ENCODE data around the gene HSPA9. TPM values are rescaled to one million over a fixed set of nuclear protein-coding genes. Genes with fewer than 3 reads are reported as not detected.

Gene HSPA9
- total and polyA plus RNA-seq, 2 donors (not counting 1 experiment from before 2014, with no cell fraction given), result 66.5 to 139 TPM

DNA sequence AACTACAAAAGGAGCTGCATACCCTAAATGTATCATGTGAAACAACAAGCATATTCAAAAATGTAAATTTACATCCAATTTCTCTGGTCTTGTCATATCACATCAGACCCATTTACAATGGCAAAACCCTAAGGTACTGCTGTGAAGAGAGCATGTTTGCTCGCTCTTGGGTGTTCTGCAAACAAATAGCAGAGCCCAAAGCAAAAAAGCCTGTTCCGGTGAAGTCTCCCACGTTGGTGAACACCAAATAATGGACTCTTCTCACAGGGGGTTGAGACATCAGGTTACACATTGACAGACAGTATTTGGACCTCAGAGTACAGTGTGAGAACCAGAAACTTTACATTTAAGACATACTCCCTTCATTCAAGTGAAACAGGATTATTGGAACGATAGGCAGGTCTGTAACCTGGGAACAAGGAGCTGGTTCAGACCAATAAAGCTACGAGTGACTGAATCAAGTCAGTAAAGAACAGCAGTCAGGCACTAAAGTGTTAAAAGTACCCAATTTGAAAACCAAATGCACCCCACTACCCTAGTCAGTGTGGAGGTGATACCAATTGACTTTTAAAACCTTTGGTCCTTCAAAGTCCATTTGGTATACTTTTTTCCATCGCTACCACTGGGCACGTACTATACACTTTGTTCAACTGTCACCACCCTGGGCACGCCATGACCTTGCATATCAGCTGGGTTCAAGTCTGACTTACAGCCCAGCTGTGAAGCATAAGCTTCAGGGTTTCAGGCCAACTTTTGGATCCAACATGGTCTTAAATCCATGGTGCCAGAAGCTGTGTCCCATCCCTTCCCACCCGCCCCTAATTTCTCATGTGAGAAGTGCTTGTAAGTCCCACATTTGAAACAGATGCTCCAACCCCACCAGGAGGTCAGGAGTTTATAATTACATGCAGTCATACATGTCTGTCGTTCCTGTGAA, 68.6 kb downstream of the HSPA9 start:
- Histone ChIP-seq H3K9me3 (ENCODE audit: control extremely low read depth in 1 of 3, control insufficient read depth in 2 of 3, insufficient read depth in 1 of 3, low read length in 2 of 3) (no peaks in the 10 kb centered on the region), H2AFZ (ENCODE audit: insufficient read depth, low read depth, low read length, poor library complexity, severe bottlenecking) (no peak overlapping the region), H3K79me2 (ENCODE audit: control insufficient read depth, insufficient read depth, low read length) (no peaks in the 10 kb centered on the region), H3K4me3 (ENCODE audit: control extremely low read depth in 1 of 5, extremely low read depth in 1 of 5, insufficient read depth in 1 of 5, low read depth in 2 of 5, low read length in 4 of 5) (no peak overlapping the region), H4K20me1 (ENCODE audit: control insufficient read depth, insufficient read depth, low read length, poor library complexity, severe bottlenecking) (no peaks in the 10 kb centered on the region), H3K36me3 (replicated peaks in 1 of 2; ENCODE audit: control extremely low read depth in 1 of 2, control insufficient read depth in 1 of 2, extremely low read depth in 1 of 2, insufficient read depth in 2 of 2, low read length in 1 of 2) (peaks cover 13 to 38% of the 10 kb centered on the region in 2 experiments), H3K4me1 (ENCODE audit: control insufficient read depth in 2 of 2, insufficient read depth in 2 of 2, low read length in 2 of 2) (no peaks in the 10 kb centered on the region), H3K9ac (ENCODE audit: low read length) (no peak overlapping the region), H3K4me2 (replicated peaks; ENCODE audit: low read depth, low read length, poor library complexity, severe bottlenecking) (no peak overlapping the region), H3K27me3 (replicated peaks in 1 of 4; ENCODE audit: control extremely low read depth in 1 of 4, control insufficient read depth in 3 of 4, insufficient read depth in 4 of 4, low read length in 3 of 4) (no peaks in the 10 kb centered on the region), H3K27ac (ENCODE audit: low read length in 2 of 2) (no peak overlapping the region)
- WGBS (ENCODE audit: insufficient coverage), result 94% methylated on average over 7 of the region's 10 CpGs
- intact Hi-C loops (cut with micrococcal nuclease), result no loop called here
- Mint-ChIP-seq H3K4me1 (no peaks in the 10 kb centered on the region), H3K9me3 (ENCODE audit: insufficient read depth) (no peaks in the 10 kb centered on the region), H3K27ac (no peak overlapping the region), H3K27me3 (no peaks in the 10 kb centered on the region), H3K4me3 (no peak overlapping the region)
- no peak for ATAC-seq (ENCODE audit: low read depth)
- DNase-seq, result no peak
- ChIA-PET CTCF (interaction anchor here (1.8 to 2.0 kb wide), 2 partner anchors 54 to 57 kb away, joined by 6 to 8 read pairs; no protein-coding TSS in a partner anchor), POLR2A (no interaction called here)
- TF ChIP-seq, protein P1, sequence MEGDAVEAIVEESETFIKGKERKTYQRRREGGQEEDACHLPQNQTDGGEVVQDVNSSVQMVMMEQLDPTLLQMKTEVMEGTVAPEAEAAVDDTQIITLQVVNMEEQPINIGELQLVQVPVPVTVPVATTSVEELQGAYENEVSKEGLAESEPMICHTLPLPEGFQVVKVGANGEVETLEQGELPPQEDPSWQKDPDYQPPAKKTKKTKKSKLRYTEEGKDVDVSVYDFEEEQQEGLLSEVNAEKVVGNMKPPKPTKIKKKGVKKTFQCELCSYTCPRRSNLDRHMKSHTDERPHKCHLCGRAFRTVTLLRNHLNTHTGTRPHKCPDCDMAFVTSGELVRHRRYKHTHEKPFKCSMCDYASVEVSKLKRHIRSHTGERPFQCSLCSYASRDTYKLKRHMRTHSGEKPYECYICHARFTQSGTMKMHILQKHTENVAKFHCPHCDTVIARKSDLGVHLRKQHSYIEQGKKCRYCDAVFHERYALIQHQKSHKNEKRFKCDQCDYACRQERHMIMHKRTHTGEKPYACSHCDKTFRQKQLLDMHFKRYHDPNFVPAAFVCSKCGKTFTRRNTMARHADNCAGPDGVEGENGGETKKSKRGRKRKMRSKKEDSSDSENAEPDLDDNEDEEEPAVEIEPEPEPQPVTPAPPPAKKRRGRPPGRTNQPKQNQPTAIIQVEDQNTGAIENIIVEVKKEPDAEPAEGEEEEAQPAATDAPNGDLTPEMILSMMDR (IDR thresholded peaks at IDR 0.05), result no peak
- no peak for TF ChIP-seq EZH2 (IDR thresholded peaks at IDR 0.05; ENCODE audit: borderline replicate concordance, insufficient read depth, low read depth, low read length, poor library complexity, severe bottlenecking)

DNA sequence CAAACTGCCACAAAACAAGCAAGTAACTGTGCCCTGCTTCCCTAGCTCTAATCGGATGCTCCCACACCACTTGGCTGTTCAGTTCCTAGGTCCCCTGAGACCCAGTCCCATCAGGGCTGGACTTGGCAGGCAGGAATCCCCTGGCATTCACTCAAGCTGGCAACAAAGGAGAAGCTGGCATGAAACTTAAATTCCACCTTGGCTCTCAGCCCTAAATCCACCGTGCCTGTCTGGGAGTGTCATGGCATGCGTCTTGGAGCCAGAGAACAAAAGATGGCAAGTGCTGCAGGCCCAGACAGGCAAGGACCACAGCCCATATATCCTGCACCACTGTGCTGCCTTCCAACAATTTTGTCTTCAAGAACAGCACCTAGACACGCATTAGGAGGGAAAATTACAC, 70.4 kb downstream of the HSPA9 start:
- Histone ChIP-seq H3K36me3 (replicated peaks in 1 of 2; ENCODE audit: control extremely low read depth in 1 of 2, control insufficient read depth in 1 of 2, extremely low read depth in 1 of 2, insufficient read depth in 2 of 2, low read length in 1 of 2) (peaks cover 10 to 23% of the 10 kb centered on the region in 2 experiments), H3K4me2 (replicated peaks; ENCODE audit: low read depth, low read length, poor library complexity, severe bottlenecking) (no peak overlapping the region), H3K4me3 (ENCODE audit: control extremely low read depth in 1 of 5, extremely low read depth in 1 of 5, insufficient read depth in 1 of 5, low read depth in 2 of 5, low read length in 4 of 5) (no peak overlapping the region), H2AFZ (ENCODE audit: insufficient read depth, low read depth, low read length, poor library complexity, severe bottlenecking) (no peak overlapping the region), H3K79me2 (ENCODE audit: control insufficient read depth, insufficient read depth, low read length) (no peaks in the 10 kb centered on the region), H3K27me3 (replicated peaks in 1 of 4; ENCODE audit: control extremely low read depth in 1 of 4, control insufficient read depth in 3 of 4, insufficient read depth in 4 of 4, low read length in 3 of 4) (no peaks in the 10 kb centered on the region), H3K27ac (ENCODE audit: low read length in 2 of 2) (no peak overlapping the region), H3K9ac (ENCODE audit: low read length) (no peak overlapping the region), H3K9me3 (ENCODE audit: control extremely low read depth in 1 of 3, control insufficient read depth in 2 of 3, insufficient read depth in 1 of 3, low read length in 2 of 3) (no peaks in the 10 kb centered on the region), H4K20me1 (ENCODE audit: control insufficient read depth, insufficient read depth, low read length, poor library complexity, severe bottlenecking) (no peaks in the 10 kb centered on the region), H3K4me1 (ENCODE audit: control insufficient read depth in 2 of 2, insufficient read depth in 2 of 2, low read length in 2 of 2) (no peaks in the 10 kb centered on the region)
- DNase-seq (no peak), ATAC-seq (ENCODE audit: low read depth) (no peak)
- no peak for TF ChIP-seq EZH2 (IDR thresholded peaks at IDR 0.05; ENCODE audit: borderline replicate concordance, insufficient read depth, low read depth, low read length, poor library complexity, severe bottlenecking)
- TF ChIP-seq, protein P1 (IDR thresholded peaks at IDR 0.05), result no peak
- intact Hi-C loops (cut with micrococcal nuclease), result no loop called here
- no peak overlapping the region for H3K27ac Mint-ChIP-seq
- ChIA-PET POLR2A (no interaction called here), CTCF (interaction anchor here (1.4 to 10.1 kb wide), 9 partner anchors 7 to 328 kb away, joined by 3 to 281 read pairs (median 10); partner anchors contain the start of genes BRD8, EGR1, KIF20A and REEP2)
- H3K9me3 Mint-ChIP-seq (ENCODE audit: insufficient read depth), result no peaks in the 10 kb centered on the region
- no peaks in the 10 kb centered on the region for H3K27me3 Mint-ChIP-seq
- 94% methylated on average over 4 of the region's 4 CpGs for WGBS (ENCODE audit: insufficient coverage)
- no peak overlapping the region for H3K4me3 Mint-ChIP-seq
- H3K4me1 Mint-ChIP-seq, result no peaks in the 10 kb centered on the region
